GM19372 (cell line): Measurements from ENCODE around the gene CD207.

ENCODE experiments used
- ATAC-seq: cut with Tn5 transposase; IDR thresholded peaks from one replicate; pipeline ENCODE4 v1.9.1; 2021; ENCODE audit warnings: mild to moderate bottlenecking, low read depth, moderate library complexity; ENCODE audit not compliant: unreplicated experiment

Gene CD207

GRCh38 chr2:70797506-70797905 lies 38.1 kb downstream of the CD207 start:
- ATAC-seq, result no peak

GRCh38 chr2:70796262-70796661 lies 39.4 kb downstream of the CD207 start:
- ATAC-seq, result no peak

GRCh38 chr2:70795164-70795995 lies 40.2 kb downstream of the CD207 start:
- ATAC-seq, result no peak

GRCh38 chr2:70793450-70793849 lies 42.2 kb downstream of the CD207 start:
- no peak for ATAC-seq

GRCh38 chr2:70790136-70790828 lies 45.3 kb downstream of the CD207 start, which contains the start of gene FIGLA:
Gene FIGLA (minus strand): TSS chr2:70790643. CDS start chr2:70790638, 5 bp downstream.
- ATAC-seq, result no peak

GRCh38 chr2:70789304-70790135 lies 46.1 kb downstream of the CD207 start:
- no peak for ATAC-seq

GRCh38 chr2:70785137-70785911 lies 50.3 kb downstream of the CD207 start:
- ATAC-seq, result no peak

- no peak for ATAC-seq
Observed at GRCh38 chr2:70784320-70784719, 51.3 kb downstream of the CD207 start.
